ENCODE results near the gene UBAP2L.

DNA sequence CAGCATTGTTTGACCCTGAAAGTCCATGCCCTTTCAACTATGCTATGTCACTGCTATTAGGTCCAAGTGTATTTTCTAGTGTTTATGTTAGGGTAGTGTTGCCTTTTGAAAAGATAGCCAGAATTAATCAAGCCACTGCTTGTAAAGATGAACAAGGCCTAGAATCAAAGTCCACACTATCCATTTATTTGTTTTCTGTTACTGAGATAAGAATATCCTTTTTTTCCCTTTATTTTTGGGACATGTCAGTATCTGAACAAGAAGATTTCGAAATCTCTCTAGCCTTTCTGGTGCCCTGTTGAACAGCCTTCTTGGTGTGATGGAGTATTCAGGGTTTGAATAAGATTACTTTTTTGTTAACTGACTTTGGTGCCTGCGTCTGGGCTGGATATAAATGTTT, 16.7 kb downstream of the UBAP2L start:
- TF ChIP-seq EZH2 (IDR thresholded peaks at IDR 0.05; ENCODE audit: low read length, missing control alignments), result no peak
- TF ChIP-seq, protein P1, sequence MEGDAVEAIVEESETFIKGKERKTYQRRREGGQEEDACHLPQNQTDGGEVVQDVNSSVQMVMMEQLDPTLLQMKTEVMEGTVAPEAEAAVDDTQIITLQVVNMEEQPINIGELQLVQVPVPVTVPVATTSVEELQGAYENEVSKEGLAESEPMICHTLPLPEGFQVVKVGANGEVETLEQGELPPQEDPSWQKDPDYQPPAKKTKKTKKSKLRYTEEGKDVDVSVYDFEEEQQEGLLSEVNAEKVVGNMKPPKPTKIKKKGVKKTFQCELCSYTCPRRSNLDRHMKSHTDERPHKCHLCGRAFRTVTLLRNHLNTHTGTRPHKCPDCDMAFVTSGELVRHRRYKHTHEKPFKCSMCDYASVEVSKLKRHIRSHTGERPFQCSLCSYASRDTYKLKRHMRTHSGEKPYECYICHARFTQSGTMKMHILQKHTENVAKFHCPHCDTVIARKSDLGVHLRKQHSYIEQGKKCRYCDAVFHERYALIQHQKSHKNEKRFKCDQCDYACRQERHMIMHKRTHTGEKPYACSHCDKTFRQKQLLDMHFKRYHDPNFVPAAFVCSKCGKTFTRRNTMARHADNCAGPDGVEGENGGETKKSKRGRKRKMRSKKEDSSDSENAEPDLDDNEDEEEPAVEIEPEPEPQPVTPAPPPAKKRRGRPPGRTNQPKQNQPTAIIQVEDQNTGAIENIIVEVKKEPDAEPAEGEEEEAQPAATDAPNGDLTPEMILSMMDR (conservative IDR thresholded peaks at IDR 0.05 in 1 of 2, IDR thresholded peaks at IDR 0.05 in 1 of 2; ENCODE audit: low read depth in 1 of 2, low read length in 2 of 2), result no peak
